Fibroblast of villous mesenchyme (primary cell): Measurements from ENCODE around the gene CDC25C. TPM values are rescaled to one million over a fixed set of nuclear protein-coding genes. Genes with fewer than 3 reads are reported as not detected.

ENCODE experiments used
- DNase-seq: peaks from one replicate; pipeline ENCODE4 v3.0.0-alpha.2; 2010; ENCODE audit warnings: low read depth
- H3K4me3 ChIP-seq: 2 replicates; pipeline ENCODE4 v1.5.1; 2011; ENCODE audit warnings: low read depth, mild to moderate bottlenecking, low read length
- total RNA-seq: library from RNA; depleted of rRNA; stranded (reverse); fragments of >200 nt; gene quantifications from 2 replicates; pipeline ENCODE4 v1.2.3, GENCODE V29; 2012
- TF ChIP-seq, protein P1 (sequence below): IDR thresholded peaks from 2 replicates; pipeline ENCODE4 v1.5.1; 2012; ENCODE audit warnings: low read depth, mild to moderate bottlenecking, low read length; ENCODE audit not compliant: insufficient read depth

CDC25C gene
- total RNA-seq, 1 donor, result 6.9 TPM

DNA sequence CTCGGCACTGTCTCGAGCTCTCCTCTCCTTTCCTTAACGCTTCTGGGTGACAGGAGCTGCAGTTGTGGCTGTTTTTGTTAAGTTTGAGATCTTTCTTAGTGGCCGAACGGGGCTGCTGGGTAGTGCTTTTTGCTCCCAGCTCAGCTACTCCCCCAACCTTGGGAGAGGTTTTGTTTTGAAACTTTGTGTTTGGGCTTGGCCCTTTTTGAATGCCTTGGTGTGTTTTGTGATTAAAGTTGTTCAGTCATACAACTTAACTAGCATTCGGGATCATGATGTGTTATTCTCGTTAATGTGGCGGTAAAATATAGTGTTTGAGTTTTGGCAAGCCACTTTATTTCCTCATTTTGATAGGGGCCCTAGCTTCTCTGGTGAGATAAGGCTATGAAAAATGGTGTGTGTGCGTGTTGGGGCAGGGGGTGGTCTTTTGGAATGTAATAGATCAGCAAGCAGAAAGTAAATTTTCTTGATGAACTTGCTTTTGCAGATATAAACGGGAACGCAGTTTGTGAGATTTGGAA is 22.0 kb upstream of the CDC25C start:
- no peak for DNase-seq
- H3K4me3 ChIP-seq, result peak overlapping the region; percentile 91
- TF ChIP-seq, protein P1, sequence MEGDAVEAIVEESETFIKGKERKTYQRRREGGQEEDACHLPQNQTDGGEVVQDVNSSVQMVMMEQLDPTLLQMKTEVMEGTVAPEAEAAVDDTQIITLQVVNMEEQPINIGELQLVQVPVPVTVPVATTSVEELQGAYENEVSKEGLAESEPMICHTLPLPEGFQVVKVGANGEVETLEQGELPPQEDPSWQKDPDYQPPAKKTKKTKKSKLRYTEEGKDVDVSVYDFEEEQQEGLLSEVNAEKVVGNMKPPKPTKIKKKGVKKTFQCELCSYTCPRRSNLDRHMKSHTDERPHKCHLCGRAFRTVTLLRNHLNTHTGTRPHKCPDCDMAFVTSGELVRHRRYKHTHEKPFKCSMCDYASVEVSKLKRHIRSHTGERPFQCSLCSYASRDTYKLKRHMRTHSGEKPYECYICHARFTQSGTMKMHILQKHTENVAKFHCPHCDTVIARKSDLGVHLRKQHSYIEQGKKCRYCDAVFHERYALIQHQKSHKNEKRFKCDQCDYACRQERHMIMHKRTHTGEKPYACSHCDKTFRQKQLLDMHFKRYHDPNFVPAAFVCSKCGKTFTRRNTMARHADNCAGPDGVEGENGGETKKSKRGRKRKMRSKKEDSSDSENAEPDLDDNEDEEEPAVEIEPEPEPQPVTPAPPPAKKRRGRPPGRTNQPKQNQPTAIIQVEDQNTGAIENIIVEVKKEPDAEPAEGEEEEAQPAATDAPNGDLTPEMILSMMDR, result no peak

DNA sequence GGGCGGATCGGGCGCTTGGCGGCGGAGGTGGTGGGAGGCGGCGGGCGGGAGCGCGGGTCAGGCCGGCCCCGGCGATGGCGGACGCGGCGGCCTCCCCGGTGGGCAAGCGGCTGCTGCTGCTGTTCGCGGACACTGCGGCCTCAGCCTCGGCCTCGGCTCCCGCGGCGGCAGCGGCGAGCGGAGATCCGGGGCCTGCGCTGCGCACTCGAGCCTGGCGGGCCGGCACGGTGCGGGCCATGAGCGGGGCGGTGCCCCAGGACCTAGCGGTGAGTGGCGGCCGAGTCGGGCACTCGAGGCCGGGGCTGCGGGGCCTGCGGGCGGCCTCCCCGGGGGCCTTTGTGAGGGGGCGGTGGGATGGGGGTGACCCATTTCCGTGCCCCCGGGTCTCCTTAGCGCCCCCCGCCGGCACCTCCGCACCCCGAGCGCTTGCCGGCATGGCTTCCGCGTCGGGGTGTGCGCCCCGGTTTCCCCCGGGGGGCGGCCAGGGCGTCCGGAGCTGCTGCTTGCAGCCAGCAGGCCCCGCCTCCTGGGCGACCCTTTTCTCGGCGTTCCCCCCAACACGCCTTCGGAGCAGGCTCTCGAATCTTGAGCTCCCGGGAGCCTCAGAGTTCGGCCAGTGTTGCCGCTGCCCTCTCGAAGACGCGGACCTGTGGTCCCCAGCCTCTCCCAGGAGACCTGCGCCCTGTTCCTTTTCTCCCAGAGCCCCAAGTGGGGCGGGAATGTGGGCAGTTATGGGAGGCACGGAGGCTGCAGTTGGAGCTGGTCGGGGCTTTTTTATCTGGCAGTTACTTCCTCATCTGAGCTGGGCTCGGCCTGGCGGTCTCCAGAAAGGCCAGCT is 21.3 kb upstream of the CDC25C start:
- TF ChIP-seq, protein P1, result peak; percentile 26
- H3K4me3 ChIP-seq, result peak overlapping the region; percentile 91
- peak; percentile 62 for DNase-seq

DNA sequence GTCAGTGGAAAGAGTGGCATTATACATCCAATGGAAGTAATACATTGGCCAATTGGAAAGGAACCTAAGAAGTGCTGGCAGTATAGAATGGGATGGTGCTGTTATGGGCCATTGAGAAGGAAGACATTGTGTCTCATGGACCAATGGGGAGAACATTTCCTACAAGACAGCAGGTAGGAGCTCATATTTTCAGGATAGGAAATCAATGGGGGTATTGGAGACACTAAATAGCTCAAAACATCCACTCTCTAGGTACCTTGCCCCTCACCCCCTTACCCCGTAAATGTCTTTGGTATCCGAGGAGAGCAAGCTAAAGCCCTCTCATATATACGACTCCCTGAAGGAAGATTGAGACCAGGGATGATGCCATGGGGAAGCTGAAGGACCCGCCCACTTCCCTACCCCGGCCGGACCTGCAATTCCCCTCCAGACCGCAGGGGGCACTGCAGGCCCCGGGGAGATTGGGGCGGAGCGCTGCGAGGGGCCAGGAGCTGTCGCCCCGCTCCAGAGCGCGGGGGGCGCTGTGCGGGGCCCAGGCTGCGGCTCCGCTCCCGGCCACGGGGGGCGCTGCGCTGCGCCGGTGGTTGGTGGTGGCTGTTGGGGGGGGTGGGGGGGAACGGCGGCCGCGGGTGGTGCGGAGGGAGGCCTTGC is 20.6 kb upstream of the CDC25C start, which contains the start of gene KDM3B:
TSS of gene KDM3B (plus strand) at position 615 of the 651 bp plus-strand sequence. CDS start 111 bp downstream, outside the sequence.
- H3K4me3 ChIP-seq, result peak within 1 kb of the TSS; percentile 91
- TF ChIP-seq, protein P1, result peak; percentile 100
- DNase-seq, result peak; percentile 83

DNA sequence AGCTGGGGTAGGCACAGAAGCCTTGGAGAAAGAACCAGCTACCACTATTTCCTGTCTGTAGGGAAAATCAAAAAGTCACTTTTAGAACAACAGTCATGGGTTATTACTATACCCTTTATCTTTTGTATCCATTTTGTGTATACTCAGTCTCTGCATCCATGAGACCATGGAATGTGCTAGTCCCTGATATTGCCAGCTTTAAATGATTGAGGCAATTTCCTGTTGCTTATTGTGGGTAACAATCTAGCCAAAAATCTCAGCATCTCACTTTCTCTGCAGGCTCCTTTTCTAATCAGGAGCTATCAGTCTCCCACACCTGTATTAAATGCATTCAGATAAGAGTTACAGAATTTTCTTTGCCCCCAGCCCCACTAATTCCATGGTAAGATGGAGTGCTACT is 19.9 kb upstream of the CDC25C start:
- TF ChIP-seq, protein P1, result no peak
- DNase-seq, result no peak
- no peak overlapping the region for H3K4me3 ChIP-seq

DNA sequence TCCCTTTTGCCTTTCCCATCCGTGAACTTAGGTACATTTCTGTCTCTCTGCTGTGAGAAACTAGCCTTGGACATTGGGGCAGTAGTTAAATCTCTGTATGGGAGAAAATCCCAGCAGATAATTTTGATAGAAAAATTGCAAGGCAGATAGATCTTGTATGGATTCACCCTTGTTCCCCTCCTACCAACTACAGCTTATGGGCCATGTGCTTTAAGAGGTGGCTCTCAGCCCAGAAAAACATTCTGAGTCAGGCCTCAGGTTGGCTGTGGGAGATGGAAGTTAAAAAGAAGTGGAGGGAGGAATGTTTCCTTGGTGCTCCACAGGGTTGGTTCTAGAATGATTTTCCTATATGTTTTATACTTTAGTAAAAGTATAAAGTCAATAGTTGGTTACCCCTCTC is 19.5 kb upstream of the CDC25C start:
- H3K4me3 ChIP-seq, result no peak overlapping the region
- TF ChIP-seq, protein P1, result no peak
- DNase-seq, result peak; percentile 20

DNA sequence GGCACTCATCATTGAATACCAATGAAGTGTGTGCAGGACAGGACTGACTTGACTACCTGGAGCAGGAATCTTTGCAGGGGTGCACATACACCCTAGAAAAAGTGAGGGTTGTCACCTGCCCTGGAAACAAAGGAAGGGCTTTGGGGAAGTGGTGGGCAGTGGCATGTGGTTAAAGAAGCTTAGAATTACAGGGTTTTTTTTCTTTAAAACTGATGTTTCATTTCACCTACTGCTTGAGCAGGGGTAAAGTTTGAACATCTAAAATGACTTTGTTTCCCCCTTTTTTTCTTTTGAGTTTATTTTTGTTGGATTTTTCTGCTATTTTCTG is 18.9 kb upstream of the CDC25C start:
- DNase-seq, result no peak
- TF ChIP-seq, protein P1, result no peak
- no peak overlapping the region for H3K4me3 ChIP-seq
